ENCODE measurements around the gene PRRT1. TPM values are rescaled to one million over a fixed set of nuclear protein-coding genes. Genes with fewer than 3 reads are reported as not detected.

Gene PRRT1
- total and polyA plus RNA-seq, 8 donors, result 0.80 to 1.9 (median 1.3) TPM

DNA sequence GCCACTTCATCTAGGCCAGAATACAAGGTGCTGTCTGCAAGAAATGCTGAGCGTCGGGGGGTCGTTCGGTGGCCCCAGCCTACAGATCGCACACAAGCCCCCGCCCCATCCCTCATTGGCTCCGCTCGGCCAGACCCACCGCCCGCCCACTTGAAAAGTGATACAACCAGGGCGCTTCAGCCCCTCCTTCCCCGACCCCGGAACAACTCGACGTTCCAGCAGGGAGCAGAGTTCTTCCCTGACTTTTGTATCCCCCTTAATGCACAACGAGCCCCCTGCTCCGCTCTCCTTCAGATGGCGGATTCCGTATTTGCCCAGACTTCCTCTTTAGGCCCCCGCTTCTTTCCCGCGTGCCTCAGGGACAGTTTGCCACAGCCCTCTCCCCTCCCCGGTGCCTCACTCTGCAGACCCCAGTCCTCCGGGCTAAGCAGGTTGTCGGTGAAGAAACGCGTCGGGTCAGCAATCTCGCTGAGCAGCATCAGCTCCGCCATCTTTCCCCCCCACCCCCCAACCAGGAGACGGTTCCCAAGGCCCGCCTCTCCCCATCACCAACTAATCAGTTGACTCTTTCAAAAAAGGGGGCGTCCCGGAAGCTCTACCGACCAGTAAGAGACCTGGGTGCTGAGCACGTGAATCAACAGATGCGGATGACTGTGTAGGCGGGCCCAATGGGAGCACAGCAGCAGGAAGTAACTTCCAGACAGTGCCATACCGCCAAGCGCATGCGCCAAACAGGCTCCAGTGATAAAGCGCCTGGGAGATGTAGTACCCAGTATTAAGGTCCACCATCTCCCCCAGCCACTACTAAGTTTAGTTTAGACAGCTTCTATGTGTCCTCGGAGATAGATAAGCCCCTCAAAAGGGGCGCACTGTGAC lies 23.8 kb downstream of the PRRT1 start, which contains the start of gene ATF6B:
Gene ATF6B (minus strand): TSS at position 530 of the 876 bp plus-strand sequence. CDS start 39 bp downstream, at position 491.
- Histone ChIP-seq H3K4me1 (peaks cover 22 to 32% of the 10 kb centered on the region in 2 donors), H3K9me3 (no peaks in the 10 kb centered on the region), H3K27me3 (no peaks in the 10 kb centered on the region), H3K36me3 (peaks cover 0 to 37% of the 10 kb centered on the region in 2 donors), H3K27ac (peak within 1 kb of the TSS; percentile 82 to 86), H3K4me3 (peak within 1 kb of the TSS; percentile 89 to 91)
- TF ChIP-seq, protein P1, sequence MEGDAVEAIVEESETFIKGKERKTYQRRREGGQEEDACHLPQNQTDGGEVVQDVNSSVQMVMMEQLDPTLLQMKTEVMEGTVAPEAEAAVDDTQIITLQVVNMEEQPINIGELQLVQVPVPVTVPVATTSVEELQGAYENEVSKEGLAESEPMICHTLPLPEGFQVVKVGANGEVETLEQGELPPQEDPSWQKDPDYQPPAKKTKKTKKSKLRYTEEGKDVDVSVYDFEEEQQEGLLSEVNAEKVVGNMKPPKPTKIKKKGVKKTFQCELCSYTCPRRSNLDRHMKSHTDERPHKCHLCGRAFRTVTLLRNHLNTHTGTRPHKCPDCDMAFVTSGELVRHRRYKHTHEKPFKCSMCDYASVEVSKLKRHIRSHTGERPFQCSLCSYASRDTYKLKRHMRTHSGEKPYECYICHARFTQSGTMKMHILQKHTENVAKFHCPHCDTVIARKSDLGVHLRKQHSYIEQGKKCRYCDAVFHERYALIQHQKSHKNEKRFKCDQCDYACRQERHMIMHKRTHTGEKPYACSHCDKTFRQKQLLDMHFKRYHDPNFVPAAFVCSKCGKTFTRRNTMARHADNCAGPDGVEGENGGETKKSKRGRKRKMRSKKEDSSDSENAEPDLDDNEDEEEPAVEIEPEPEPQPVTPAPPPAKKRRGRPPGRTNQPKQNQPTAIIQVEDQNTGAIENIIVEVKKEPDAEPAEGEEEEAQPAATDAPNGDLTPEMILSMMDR (IDR thresholded peaks at IDR 0.05), result no peak
- ATAC-seq (peak; percentile 93), DNase-seq (peak; percentile 97 to 99 (median 98))
- intact Hi-C loops (cut with DNase I), result no loop called here

DNA sequence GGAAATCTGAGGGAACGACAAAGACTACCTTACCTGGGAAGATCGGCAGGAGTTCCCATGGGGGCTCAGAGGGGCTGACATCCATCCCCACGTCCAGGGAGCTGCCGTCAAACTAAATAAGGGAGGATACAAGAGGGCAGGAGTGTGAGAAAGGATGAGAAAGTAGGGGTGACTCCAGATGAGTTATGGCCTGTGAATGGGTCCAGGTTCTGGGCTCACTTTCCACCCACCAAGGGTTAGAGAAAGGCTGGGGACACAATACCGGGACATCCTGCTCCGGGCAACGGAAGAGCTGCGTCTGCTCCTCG lies 24.4 kb downstream of the PRRT1 start:
- DNase-seq, result no peak
- H3K27me3 ChIP-seq, result no peaks in the 10 kb centered on the region
- TF ChIP-seq, protein P1 (IDR thresholded peaks at IDR 0.05), result no peak
- H3K36me3 ChIP-seq, result peaks cover 0 to 43% of the 10 kb centered on the region in 2 donors
- H3K4me3 ChIP-seq, result peak overlapping the region; percentile 89 to 91
- no peak for ATAC-seq
- peaks cover 22 to 32% of the 10 kb centered on the region in 2 donors for H3K4me1 ChIP-seq
- intact Hi-C loops (cut with DNase I), result no loop called here
- no peaks in the 10 kb centered on the region for H3K9me3 ChIP-seq
- H3K27ac ChIP-seq, result peak overlapping the region; percentile 82 to 86

DNA sequence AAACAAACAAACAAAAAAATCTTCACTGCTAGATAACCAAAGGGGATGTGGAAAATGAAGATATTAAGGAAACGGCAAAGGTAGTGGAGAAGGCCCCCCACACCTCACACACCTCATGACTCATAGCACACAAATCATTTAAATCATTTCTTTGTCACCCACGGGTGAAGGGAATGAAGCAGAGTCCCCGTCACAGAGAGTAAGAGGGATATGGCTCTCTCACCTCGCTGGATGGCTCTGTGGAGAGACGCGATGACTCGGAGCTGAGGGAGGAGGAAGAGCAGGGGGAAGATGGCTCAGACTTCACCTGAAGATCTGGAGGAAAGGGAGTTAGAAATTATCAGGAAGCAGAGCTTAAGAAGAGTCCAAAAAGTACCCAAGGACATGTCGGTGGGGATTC lies 24.9 kb downstream of the PRRT1 start:
- Histone ChIP-seq H3K4me3 (peak overlapping the region; percentile 89 to 91), H3K9me3 (no peaks in the 10 kb centered on the region), H3K36me3 (peaks cover 0 to 48% of the 10 kb centered on the region in 2 donors), H3K27ac (no peak overlapping the region), H3K27me3 (no peaks in the 10 kb centered on the region), H3K4me1 (peaks cover 22 to 32% of the 10 kb centered on the region in 2 donors)
- intact Hi-C loops (cut with DNase I), result no loop called here
- TF ChIP-seq, protein P1 (IDR thresholded peaks at IDR 0.05), result no peak
- DNase-seq (no peak), ATAC-seq (no peak)

DNA sequence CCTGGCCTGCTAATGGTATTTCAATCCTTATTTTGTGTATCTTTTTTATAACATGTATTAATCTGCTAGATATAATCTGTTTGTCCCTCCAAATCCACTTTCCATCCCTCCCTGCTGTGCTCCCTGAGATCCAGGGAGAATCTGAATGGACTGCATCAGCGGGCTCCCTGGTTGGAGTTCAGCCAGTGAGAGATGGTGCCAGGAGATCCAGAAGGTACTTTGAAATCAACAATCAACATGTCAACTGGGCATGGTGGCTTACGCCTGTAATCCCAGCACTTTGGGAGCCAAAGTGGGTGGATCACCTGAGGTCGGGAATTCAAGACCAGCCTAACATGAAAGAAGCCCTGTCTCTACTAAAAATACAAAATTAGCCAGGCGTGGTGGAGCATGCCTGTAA lies 28.1 kb downstream of the PRRT1 start:
- Histone ChIP-seq H3K4me3 (no peak overlapping the region), H3K36me3 (peaks cover 4 to 77% of the 10 kb centered on the region in 2 donors), H3K4me1 (peaks cover 13 to 31% of the 10 kb centered on the region in 2 donors), H3K27ac (no peak overlapping the region), H3K9me3 (no peaks in the 10 kb centered on the region), H3K27me3 (no peaks in the 10 kb centered on the region)
- DNase-seq (no peak), ATAC-seq (no peak)
- TF ChIP-seq, protein P1 (IDR thresholded peaks at IDR 0.05), result no peak
- intact Hi-C loops (cut with DNase I), result no loop called here

DNA sequence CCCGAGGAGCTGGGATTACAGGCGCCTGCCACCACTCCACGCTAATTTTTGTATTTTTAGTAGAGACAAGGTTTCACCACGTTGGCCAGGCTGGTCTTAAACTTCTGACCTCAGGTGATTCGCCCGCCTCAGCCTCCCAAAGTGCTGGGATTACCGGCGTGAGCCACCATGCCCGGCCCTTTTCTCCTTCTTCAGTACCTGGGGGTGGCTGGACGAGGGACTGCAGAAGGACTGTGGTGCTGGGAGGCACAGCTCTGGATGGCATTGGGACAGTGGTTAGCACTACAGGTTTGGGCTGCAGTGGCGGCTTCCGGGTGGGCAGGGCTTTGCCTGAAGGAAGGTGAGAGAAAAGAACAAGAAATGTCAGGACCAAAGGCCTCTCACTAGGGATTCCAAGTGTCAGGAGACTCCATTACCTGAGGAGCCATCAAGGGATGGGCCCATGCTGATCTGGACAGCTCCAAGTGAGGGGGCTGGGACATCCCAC lies 31.1 kb downstream of the PRRT1 start:
- TF ChIP-seq, protein P1 (IDR thresholded peaks at IDR 0.05), result no peak
- H3K4me3 ChIP-seq, result no peak overlapping the region
- H3K36me3 ChIP-seq, result peaks cover 4 to 98% of the 10 kb centered on the region in 2 donors
- H3K4me1 ChIP-seq, result peaks cover 0 to 20% of the 10 kb centered on the region in 2 donors
- H3K9me3 ChIP-seq, result no peaks in the 10 kb centered on the region
- H3K27me3 ChIP-seq, result no peaks in the 10 kb centered on the region
- DNase-seq (no peak), ATAC-seq (no peak)
- H3K27ac ChIP-seq, result no peak overlapping the region
- intact Hi-C loops (cut with DNase I), result no loop called here

Measured in left lung (tissue), 10 donors.